LNCAP (cell line): ENCODE measurements around the gene KRT25.

Source experiments
- CTCF ChIP-seq: fragments of 450-650 bp; IDR thresholded peaks from 2 replicates; pipeline ENCODE4 v1.5.1; 2017; ENCODE audit warnings: mild to moderate bottlenecking

The KRT25 gene

DNA sequence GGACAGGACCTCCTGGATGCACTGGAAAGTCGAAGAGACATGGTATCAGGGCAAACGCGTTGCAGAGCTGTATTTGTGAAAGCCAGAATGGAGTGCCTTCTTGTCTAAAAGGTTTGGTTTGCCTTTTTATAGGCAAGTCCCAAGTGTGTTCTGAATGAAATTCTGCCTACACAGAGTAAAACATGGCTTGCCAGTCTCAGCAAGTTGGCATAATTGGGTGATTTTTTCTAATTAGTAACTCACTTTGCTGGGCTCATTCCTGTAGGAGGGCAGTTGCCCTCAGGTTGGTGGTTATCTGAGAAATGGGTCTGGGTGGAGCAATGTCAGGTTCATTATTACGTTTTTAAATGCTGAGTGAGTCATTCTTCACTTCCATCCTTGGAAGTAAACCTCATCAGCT is at the start of gene KRT25:
Gene KRT25 (minus strand): TSS at position 101 of the 400 bp plus-strand sequence. CDS start 60 bp downstream, at position 41.
- no peak for TF ChIP-seq CTCF

GRCh38 chr17:40803617-40804082 is 48.5 kb upstream of the KRT25 start:
- peak; percentile 92 for TF ChIP-seq CTCF

- no peak for TF ChIP-seq CTCF
These were observed 46.0 kb upstream of the KRT25 start for GRCh38 chr17:40801157-40801556.

- TF ChIP-seq CTCF, result no peak
These were observed 45.2 kb upstream of the KRT25 start for GRCh38 chr17:40800381-40800780.

GRCh38 chr17:40799859-40800258 is 44.7 kb upstream of the KRT25 start, which contains the start of gene KRT28:
TSS of gene KRT28 (minus strand) at chr17:40799959. CDS start at chr17:40799893, 66 bp downstream.
- no peak for TF ChIP-seq CTCF

DNA sequence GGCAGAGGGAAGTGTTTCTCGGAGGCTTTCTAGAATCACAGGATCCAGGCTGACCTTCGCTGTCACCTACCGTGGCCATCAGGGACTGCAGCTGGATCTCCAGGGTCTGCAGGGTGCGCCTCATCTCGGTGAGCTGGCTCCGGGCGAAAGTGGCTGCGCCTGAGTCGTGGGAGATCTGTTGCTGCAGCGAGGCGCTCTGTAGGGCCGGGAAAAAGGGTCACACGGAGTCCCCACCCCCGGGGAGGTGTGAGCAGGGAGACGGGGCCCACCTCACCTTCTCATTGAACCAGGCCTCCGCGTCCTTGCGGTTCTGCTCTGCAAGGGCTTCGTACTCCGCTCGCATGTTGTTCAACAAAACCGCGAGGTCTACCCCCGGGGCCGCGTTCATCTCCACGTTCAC is 41.7 kb upstream of the KRT25 start:
- TF ChIP-seq CTCF, result no peak

DNA sequence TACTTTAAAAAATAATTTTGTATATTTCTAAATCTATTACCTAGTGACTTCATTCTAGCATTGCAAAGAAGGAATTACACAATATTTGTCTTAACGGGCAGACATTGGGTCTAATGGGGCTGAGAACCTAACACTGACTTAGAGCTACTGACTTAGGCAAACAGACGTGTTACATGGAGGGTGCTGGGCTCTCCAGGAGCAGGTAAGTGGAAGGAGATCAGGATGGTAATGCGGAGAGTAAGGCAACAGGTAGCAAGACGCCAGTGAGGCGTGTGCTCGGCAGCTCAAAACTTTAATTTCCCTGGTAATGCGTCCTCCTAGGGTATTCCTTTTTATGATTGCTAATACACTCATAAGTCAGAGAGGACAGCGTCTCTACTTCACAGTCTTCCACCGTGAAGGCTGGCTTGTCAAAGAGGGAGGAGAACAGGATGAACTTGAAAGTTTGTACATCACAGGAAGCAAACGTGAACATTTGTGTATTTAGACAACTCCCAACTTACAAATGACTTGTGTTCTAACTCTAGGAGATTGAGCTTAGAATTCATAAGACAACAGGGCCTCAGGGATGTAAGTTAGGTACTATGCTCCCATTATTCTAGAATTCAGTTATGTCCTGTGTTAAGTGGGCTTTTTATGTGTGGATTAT is 40.0 kb upstream of the KRT25 start:
- no peak for TF ChIP-seq CTCF

- TF ChIP-seq CTCF, result no peak
These were observed 39.3 kb upstream of the KRT25 start for GRCh38 chr17:40794466-40794865.
